PFSK-1 (cell line): ENCODE results near the gene CEBPA.

ENCODE experiments used
- POLR2AphosphoS5 ChIP-seq: IDR thresholded peaks from 2 replicates; pipeline ENCODE4 v1.6.1; 2012; ENCODE audit warnings: low read depth, mild to moderate bottlenecking, control low read depth, low read length, moderate library complexity
- TAF1 ChIP-seq: IDR thresholded peaks from 2 replicates; pipeline ENCODE4 v1.6.1; 2012; ENCODE audit warnings: low read length, control low read depth, borderline replicate concordance; ENCODE audit not compliant: insufficient read depth

- TF ChIP-seq TAF1 (no peak), POLR2AphosphoS5 (no peak)
Measured at GRCh38 chr19:33252971-33253370, 49.4 kb downstream of the CEBPA start.
